Liver (tissue), 9 donors: Measurements from ENCODE around the gene ZNG1F. TPM values are rescaled to one million over a fixed set of nuclear protein-coding genes. Genes with fewer than 3 reads are reported as not detected.
"Not testable (repeated sequence)": the region's sequence is repeated elsewhere in the genome, so short reads cannot be mapped to it uniquely, and the experiment has no call there.

Experiments
- DNase-seq: peaks from one replicate; pipeline ENCODE4 v3.0.0-alpha.2; 2017; ENCODE audit warnings: low spot score
- H3K27ac ChIP-seq, 2 donors: one replicate each; pipeline ENCODE4 v1.7.0; 2013; ENCODE audit warnings: inconsistent platforms in 2 of 2, low read length in 2 of 2, control low read depth in 1 of 2, low read depth in 1 of 2, mild to moderate bottlenecking in 1 of 2
- H3K27me3 ChIP-seq, 4 donors: one replicate each; pipeline versions ENCODE4 v1.6.1 to v1.7.0; 2013; ENCODE audit warnings: low read length in 3 of 4, inconsistent platforms in 1 of 4, mild to moderate bottlenecking in 1 of 4, moderate library complexity in 1 of 4; ENCODE audit not compliant: control insufficient read depth in 4 of 4, insufficient read depth in 4 of 4
- H3K36me3 ChIP-seq, 4 donors: one replicate each; pipeline versions ENCODE4 v1.6.1 to v1.7.0; 2013; ENCODE audit warnings: low read length in 3 of 4, mild to moderate bottlenecking in 3 of 4, low read depth in 1 of 4, moderate library complexity in 1 of 4; ENCODE audit not compliant: control insufficient read depth in 4 of 4, insufficient read depth in 3 of 4
- H3K4me1 ChIP-seq, 4 donors: one replicate each; pipeline versions ENCODE4 v1.6.1 to v1.7.0; 2013; ENCODE audit warnings: low read length in 3 of 4, mild to moderate bottlenecking in 3 of 4, moderate library complexity in 1 of 4; ENCODE audit not compliant: control insufficient read depth in 4 of 4, insufficient read depth in 4 of 4
- H3K4me3 ChIP-seq, 3 donors: one replicate each; pipeline versions ENCODE4 v1.6.1 to v1.7.0; 2013; ENCODE audit warnings: low read length in 3 of 3, control low read depth in 1 of 3, low read depth in 1 of 3, mild to moderate bottlenecking in 1 of 3
- H3K9ac ChIP-seq, 2 donors: one replicate each; pipeline ENCODE4 v1.7.0; 2013; ENCODE audit warnings: low read length in 2 of 2, mild to moderate bottlenecking in 2 of 2, moderate library complexity in 2 of 2, control low read depth in 1 of 2, low read depth in 1 of 2
- H3K9me3 ChIP-seq, 4 donors: one replicate each; pipeline versions ENCODE4 v1.6.1 to v1.7.0; 2013; ENCODE audit warnings: low read length in 3 of 4; ENCODE audit not compliant: control insufficient read depth in 4 of 4
- WGBS: extraction: QIAGEN DNeasy Blood & Tissue Kit; methylation state at CpG from one replicate; pipeline ENCODE4 v1.1.7; 2013; 5-methylcytosine and 5-hydroxymethylcytosine counted together
- polyA plus RNA-seq, 2 donors: library from polyadenylated mRNA; stranded (reverse) in 1 of 2; unstranded in 1 of 2; fragments of 200-250 nt in 1 of 2; fragments of >200 nt in 1 of 2; fragmentation: Nextera tagmentation in 1 of 2; extraction: Ambion mirVana in 1 of 2; gene quantifications; one replicate each; pipeline versions ENCODE4 v1.2.1 to v1.2.3, GENCODE V29; 2013 to 2015
- total RNA-seq, 2 donors: library from RNA; depleted of rRNA; stranded (reverse); fragments of >200 nt; gene quantifications; one replicate each; pipeline ENCODE4 v1.2.3, GENCODE V29; 2014
- donor health status: healthy.
- donor health status: healthy.
- donor health status: healthy.
- donor health status: healthy.
- donor health status: healthy.

The ZNG1F gene
- total and polyA plus RNA-seq, 4 donors, result 3.1 to 16.1 (median 7.9) TPM

DNA sequence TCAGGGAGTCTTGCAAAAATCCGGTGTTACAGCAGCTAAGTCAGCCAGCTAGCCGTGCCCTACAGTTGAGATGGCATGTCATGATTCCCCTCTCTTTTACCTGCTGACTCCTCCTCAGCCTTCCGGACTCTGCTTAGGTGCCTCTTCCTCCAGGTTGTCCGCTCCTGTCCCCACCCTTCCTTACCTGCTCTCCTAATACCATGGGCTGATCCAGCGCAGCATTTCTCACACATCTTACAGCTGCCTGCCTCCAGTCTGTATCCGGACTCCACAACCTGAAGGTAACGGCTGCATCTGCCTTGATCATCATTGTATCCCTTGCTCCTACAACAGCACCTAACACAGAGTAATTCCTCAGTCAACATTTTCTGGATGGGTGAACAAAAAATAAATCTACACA lies 69.8 kb downstream of the ZNG1F start:
- whole genome bisulfite sequencing, result 38% methylated on average over 7 of the region's 7 CpGs
- not testable (repeated sequence) for H3K4me3 ChIP-seq, H3K4me1 ChIP-seq, H3K27ac ChIP-seq, H3K36me3 ChIP-seq, H3K27me3 ChIP-seq, DNase-seq, H3K9me3 ChIP-seq, H3K9ac ChIP-seq

DNA sequence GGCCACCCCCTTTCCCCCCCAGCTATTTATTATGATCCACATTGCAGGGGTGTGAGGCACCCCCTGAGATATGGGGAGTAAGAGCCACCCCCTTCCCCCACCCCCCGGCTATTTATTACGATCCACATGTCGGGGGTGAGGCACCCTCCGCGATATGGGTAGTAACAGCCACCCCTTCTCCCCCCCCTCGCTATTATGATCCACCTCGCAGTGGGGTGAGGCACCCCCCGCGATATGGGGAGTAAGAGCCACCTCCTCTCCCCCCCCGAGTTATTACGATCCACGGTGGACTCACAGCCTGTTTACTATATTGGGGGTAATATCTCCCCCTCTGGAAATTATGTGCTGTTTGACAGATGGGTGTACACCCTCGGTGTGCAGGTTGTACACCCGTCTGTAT lies 75.8 kb downstream of the ZNG1F start:
- H3K27ac ChIP-seq, H3K36me3 ChIP-seq, DNase-seq, H3K9me3 ChIP-seq, H3K4me1 ChIP-seq, H3K27me3 ChIP-seq, H3K9ac ChIP-seq, H3K4me3 ChIP-seq: not testable (repeated sequence)
- WGBS, result 55% methylated on average over 9 of the region's 14 CpGs

DNA sequence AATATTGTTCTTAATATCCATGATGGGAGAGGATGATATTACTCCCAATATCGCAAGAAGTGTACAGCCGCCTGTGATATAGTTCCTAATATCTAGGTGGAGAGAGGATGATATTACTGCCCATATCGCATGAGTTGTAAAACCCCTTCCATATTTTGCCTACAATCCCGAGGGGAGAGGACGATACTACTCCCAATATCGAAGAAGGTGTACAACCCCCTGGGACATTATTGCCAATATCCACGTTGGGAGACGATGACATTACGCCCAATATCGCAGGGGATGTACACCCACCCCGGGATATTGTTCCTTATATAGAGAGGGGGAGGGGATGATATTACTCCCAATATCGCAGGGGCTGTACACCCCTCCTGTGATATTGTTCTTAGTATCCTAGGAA lies 77.7 kb downstream of the ZNG1F start:
- H3K9me3 ChIP-seq, H3K4me1 ChIP-seq, H3K4me3 ChIP-seq, H3K36me3 ChIP-seq, H3K9ac ChIP-seq, H3K27me3 ChIP-seq, DNase-seq, H3K27ac ChIP-seq: not testable (repeated sequence)
- 73% methylated on average over 12 of the region's 12 CpGs for WGBS

DNA sequence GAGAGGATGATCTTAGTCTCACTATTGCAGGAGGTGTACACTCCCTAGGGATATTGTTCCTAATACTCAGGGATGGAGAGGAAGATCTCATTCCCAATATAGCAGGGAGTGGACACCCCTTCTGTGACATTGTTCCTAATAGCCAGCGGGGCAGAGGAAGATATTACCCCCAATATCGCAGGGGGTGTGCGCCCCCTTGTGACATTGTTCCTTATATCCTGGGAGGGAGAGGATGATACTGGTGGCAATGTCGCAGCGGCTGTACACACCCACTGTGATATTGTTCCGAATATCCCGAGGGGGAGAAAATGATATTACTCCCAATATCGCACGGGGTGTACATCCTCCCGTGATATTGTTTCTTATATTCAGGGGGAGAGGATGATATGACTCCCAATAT lies 78.2 kb downstream of the ZNG1F start:
- WGBS, result 42% methylated on average over 8 of the region's 10 CpGs
- H3K4me1 ChIP-seq, H3K9me3 ChIP-seq, H3K27me3 ChIP-seq, DNase-seq, H3K27ac ChIP-seq, H3K4me3 ChIP-seq, H3K9ac ChIP-seq, H3K36me3 ChIP-seq: not testable (repeated sequence)

DNA sequence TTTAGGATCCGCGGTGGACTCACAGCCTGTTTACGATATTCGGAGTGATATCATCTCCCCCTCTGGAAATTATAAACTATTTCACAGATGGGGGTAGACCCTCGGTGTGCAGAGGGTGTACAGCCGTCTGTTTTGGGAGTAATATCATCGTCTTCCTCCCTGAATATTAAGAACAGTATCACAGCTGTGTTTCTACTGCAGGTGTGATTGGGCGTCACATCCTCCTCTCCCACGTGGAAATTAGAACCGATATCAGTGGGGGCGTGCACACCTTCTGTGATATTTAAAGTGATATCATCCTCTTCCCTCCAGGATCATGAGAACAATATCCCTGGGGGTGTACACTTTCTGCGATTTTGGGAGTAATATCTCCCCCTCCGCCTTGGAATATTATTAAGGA lies 79.9 kb downstream of the ZNG1F start:
- not testable (repeated sequence) for H3K9me3 ChIP-seq, H3K4me1 ChIP-seq, H3K9ac ChIP-seq, H3K4me3 ChIP-seq, H3K36me3 ChIP-seq, DNase-seq, H3K27me3 ChIP-seq, H3K27ac ChIP-seq
- 26% methylated on average over 4 of the region's 13 CpGs for WGBS

DNA sequence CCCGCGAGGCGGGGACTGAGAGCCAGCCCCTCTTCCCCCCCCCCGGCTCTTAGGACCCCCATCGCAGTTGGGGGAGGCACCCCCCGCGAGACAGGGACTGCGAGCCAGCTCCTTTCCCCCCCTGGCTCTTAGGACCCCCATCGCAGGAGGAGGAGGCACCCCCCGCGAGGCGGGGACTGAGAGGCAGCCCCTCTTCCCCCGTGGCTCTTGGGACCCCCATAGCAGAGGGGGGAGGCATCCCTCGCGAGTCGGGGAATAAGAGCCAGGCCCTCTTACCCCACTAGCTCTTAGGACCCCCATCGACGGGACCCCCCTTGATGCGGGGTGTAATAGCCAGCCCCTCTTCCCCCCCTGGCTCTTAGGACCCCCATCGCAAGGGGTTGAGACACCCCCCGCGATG lies 80.3 kb downstream of the ZNG1F start:
- H3K4me3 ChIP-seq, H3K36me3 ChIP-seq, H3K9me3 ChIP-seq, H3K27ac ChIP-seq, H3K4me1 ChIP-seq, H3K27me3 ChIP-seq, DNase-seq, H3K9ac ChIP-seq: not testable (repeated sequence)
- WGBS, result 31% methylated on average over 13 of the region's 22 CpGs

DNA sequence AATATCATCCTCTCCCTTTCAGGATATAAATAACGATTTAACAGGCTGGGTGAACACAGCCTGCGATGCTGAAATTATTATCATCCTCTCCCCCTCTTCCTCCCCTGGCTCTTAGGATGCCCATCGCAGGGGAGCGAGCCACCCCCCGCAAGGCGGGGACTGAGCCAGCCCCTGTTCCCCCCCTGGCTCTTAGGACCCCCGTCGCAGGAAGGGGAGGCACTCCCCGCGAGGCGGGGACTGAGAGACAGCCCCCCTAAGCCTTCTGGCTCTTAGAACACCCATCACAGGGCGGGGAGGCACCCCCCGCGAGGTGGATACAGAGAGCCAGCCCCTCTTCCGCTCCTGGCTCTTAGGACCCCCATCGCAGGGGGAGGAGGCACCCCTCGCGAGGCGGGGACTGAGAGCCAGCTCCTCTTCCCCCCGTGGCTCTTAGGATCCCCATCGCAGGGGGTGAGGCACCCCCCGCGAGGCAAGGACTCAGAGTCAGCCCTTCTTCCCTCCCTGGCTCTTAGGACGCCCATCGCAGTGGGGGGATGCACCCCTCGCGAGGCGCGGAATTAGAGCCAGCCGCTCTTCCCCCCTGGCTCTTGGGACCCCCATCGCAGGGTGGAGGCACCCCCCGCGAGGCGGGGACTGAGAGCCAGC lies 82.5 kb downstream of the ZNG1F start:
- H3K4me1 ChIP-seq, H3K9me3 ChIP-seq, H3K4me3 ChIP-seq, DNase-seq, H3K9ac ChIP-seq, H3K27ac ChIP-seq, H3K36me3 ChIP-seq, H3K27me3 ChIP-seq: not testable (repeated sequence)
- WGBS, result 21% methylated on average over 26 of the region's 34 CpGs

DNA sequence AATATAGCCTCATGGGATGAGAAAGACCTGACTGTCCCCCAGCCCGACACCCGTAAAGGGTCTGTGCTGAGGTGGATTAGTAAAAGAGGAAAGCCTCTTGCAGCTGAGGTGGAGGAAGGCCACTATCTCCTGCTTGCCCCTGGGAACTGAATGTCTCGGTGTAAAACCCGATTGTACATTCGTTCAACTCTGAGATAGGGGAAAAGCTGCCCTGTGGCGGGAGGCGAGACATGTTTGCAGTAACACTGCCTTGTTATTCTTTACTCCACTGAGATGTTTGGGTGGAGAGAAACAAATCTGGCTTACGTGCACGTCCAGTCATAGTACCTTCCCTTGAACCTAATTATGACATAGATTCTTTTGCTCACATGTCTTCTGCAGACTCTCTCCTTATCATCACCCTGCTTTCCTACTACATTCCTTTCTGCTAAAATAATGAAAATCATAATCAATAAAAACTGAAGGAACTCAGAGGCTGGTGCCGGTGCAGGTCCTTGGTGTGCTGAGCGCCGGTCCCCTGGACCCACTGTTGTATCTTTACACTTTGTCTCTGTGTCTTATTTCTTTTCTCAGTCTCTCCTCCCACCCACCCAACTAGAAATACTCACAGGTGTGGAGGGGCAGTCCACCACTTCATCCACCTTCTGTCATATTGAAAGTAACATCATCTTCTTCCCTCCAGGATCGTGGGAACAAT lies 83.4 kb downstream of the ZNG1F start:
- not testable (repeated sequence) for H3K27me3 ChIP-seq, H3K36me3 ChIP-seq, H3K4me1 ChIP-seq, H3K27ac ChIP-seq, H3K4me3 ChIP-seq, DNase-seq, H3K9me3 ChIP-seq, H3K9ac ChIP-seq
- 52% methylated on average over 8 of the region's 13 CpGs for WGBS
